ENCODE data around the gene SIRT3. TPM values are rescaled to one million over a fixed set of nuclear protein-coding genes. Genes with fewer than 3 reads are reported as not detected.

The SIRT3 gene
- total RNA-seq, 1 donor from 2014 or later, result 33.7 TPM

- Mint-ChIP-seq H3K36me3 (peaks cover 12% of the 10 kb centered on the region), H3K9me3 (no peaks in the 10 kb centered on the region), H3K4me1 (ENCODE audit: unreplicated experiment) (peaks cover 11% of the 10 kb centered on the region), H3K4me3 (peak overlapping the region; percentile 44), H3K27me3 (no peaks in the 10 kb centered on the region), H3K27ac (no peak overlapping the region)
- DNase-seq (ENCODE audit: extremely low spot score, unreplicated experiment), result no peak
- TF ChIP-seq CTCF (conservative IDR thresholded peaks at IDR 0.05), result no peak
Measured at GRCh38 chr11:232783-233565, 3.2 kb downstream of the SIRT3 start.

DNA sequence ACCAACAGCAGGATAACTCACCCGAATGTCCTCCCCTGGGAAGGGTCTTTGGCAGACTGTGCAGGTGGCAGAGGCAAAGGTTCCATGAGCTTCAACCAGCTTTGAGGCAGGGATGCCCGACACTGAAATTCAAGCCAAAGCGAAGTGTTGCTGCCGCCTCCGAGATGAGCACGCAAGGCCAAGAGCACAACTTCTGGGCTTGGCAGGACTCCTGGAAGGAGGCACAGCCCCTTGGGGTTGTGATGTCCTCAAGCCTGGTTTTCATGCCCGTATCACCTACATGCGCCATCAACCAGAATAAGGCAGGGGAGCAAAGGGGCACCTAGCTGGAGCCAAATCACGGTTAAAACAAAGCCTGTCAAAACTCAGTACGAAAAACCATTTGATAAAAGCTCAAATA is 5.7 kb downstream of the SIRT3 start:
- DNase-seq (ENCODE audit: extremely low spot score, unreplicated experiment), result no peak
- TF ChIP-seq CTCF (conservative IDR thresholded peaks at IDR 0.05), result no peak
- H3K4me3 Mint-ChIP-seq, result no peak overlapping the region
- H3K27ac Mint-ChIP-seq, result no peak overlapping the region
- H3K36me3 Mint-ChIP-seq, result peaks cover 12% of the 10 kb centered on the region
- no peaks in the 10 kb centered on the region for H3K27me3 Mint-ChIP-seq
- peaks cover 4% of the 10 kb centered on the region for H3K4me1 Mint-ChIP-seq (ENCODE audit: unreplicated experiment)
- H3K9me3 Mint-ChIP-seq, result no peaks in the 10 kb centered on the region

DNA sequence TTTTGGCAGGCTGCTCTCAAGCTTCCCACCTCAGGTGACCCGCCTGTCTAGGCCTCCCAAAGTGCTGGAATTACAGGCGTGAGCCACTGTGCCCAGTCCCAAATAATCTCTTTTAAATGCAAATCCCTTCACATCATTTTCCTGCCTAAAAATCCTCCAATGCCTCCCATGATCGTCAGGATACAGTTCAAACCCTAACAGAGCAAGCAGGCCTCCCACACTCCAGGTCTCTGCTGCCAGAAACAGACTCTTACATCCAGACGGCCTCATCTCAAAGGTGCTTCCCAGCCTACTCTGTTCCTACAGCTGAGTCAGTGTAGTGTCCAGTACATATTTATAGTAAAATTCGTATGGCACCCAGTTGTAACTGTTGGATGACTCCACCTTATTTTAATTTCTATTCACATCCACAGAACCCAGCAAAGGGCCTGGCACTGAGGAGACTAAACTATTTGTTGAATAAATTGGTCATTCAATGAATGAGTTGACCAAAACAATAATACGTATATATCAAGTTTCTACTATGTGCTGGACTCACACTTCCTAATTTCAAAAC is 8.2 kb downstream of the SIRT3 start:
- Mint-ChIP-seq H3K4me3 (no peak overlapping the region), H3K27me3 (no peaks in the 10 kb centered on the region), H3K4me1 (ENCODE audit: unreplicated experiment) (no peaks in the 10 kb centered on the region), H3K36me3 (peaks cover 13% of the 10 kb centered on the region), H3K9me3 (no peaks in the 10 kb centered on the region), H3K27ac (no peak overlapping the region)
- TF ChIP-seq CTCF (conservative IDR thresholded peaks at IDR 0.05), result no peak
- DNase-seq (ENCODE audit: extremely low spot score, unreplicated experiment), result no peak

GRCh38 chr11:225734-226453 is 10.2 kb downstream of the SIRT3 start:
- Mint-ChIP-seq H3K27me3 (no peaks in the 10 kb centered on the region), H3K4me1 (ENCODE audit: unreplicated experiment) (no peaks in the 10 kb centered on the region), H3K36me3 (peaks cover 13% of the 10 kb centered on the region), H3K27ac (no peak overlapping the region), H3K9me3 (no peaks in the 10 kb centered on the region), H3K4me3 (no peak overlapping the region)
- TF ChIP-seq CTCF (conservative IDR thresholded peaks at IDR 0.05), result no peak
- DNase-seq (ENCODE audit: extremely low spot score, unreplicated experiment), result no peak

GRCh38 chr11:224424-224823 is 11.7 kb downstream of the SIRT3 start:
- Mint-ChIP-seq H3K9me3 (no peaks in the 10 kb centered on the region), H3K4me1 (ENCODE audit: unreplicated experiment) (no peaks in the 10 kb centered on the region), H3K4me3 (no peak overlapping the region), H3K27ac (no peak overlapping the region), H3K36me3 (peaks cover 10% of the 10 kb centered on the region), H3K27me3 (no peaks in the 10 kb centered on the region)
- no peak for DNase-seq (ENCODE audit: extremely low spot score, unreplicated experiment)
- TF ChIP-seq CTCF (conservative IDR thresholded peaks at IDR 0.05), result no peak
